CD14-positive monocyte (primary cell): ENCODE measurements around the gene KDM2A. TPM values are rescaled to one million over a fixed set of nuclear protein-coding genes. Genes with fewer than 3 reads are reported as not detected.

Source experiments
- DNase-seq, 3 donors: peaks; one replicate each; pipeline ENCODE4 v3.0.0-alpha.2; 2011 to 2022
- H2AFZ ChIP-seq: 2 replicates; pipeline ENCODE4 v1.6.0; 2012; ENCODE audit warnings: mild to moderate bottlenecking, low read depth, low read length, inconsistent platforms; ENCODE audit not compliant: insufficient read depth, poor library complexity, severe bottlenecking
- H3K27ac ChIP-seq, 2 donors: 1 replicate in 1 of 2; 2 replicates in 1 of 2; pipeline ENCODE4 v1.5.1; 2012 to 2013; ENCODE audit warnings: low read length in 2 of 2, control low read depth in 1 of 2, inconsistent platforms in 1 of 2, low read depth in 1 of 2, mild to moderate bottlenecking in 1 of 2
- H3K27me3 ChIP-seq, 2 donors: one replicate each; pipeline versions ENCODE4 v1.6.0 to v1.6.1; 2011 to 2013; ENCODE audit warnings: low read length in 2 of 2; ENCODE audit not compliant: control insufficient read depth in 2 of 2, insufficient read depth in 2 of 2
- H3K36me3 ChIP-seq, 2 donors: replicated peaks in 1 of 2; 1 replicate in 1 of 2; 2 replicates in 1 of 2; pipeline versions ENCODE4 v1.5.1 to v1.6.1; 2012 to 2013; ENCODE audit warnings: low read length in 2 of 2, control low read depth in 1 of 2, inconsistent platforms in 1 of 2, mild to moderate bottlenecking in 1 of 2; ENCODE audit not compliant: insufficient read depth in 2 of 2, control insufficient read depth in 1 of 2
- H3K4me1 ChIP-seq, 2 donors: 1 replicate in 1 of 2; 2 replicates in 1 of 2; pipeline versions ENCODE4 v1.5.1 to v1.6.1; 2012 to 2013; ENCODE audit warnings: low read length in 2 of 2, control low read depth in 1 of 2, inconsistent platforms in 1 of 2, mild to moderate bottlenecking in 1 of 2, moderate library complexity in 1 of 2; ENCODE audit not compliant: insufficient read depth in 2 of 2, control insufficient read depth in 1 of 2
- H3K4me2 ChIP-seq: replicated peaks from 2 replicates; pipeline ENCODE3; 2012; ENCODE audit warnings: low read length, moderate library complexity, mild to moderate bottlenecking; ENCODE audit not compliant: poor library complexity, severe bottlenecking; ENCODE audit errors: extremely low read depth
- H3K4me3 ChIP-seq, 3 experiments: fragments of 200-600 bp in 1 of 3; sonication (generic) in 1 of 3; replicated peaks in 1 of 3; 1 replicate in 2 of 3; 2 replicates in 1 of 3; pipeline ENCODE4 v1.5.1; 2011 to 2013; ENCODE audit warnings: low read length in 3 of 3, mild to moderate bottlenecking in 3 of 3, control low read depth in 2 of 3, low read depth in 2 of 3, inconsistent platforms in 1 of 3, moderate library complexity in 1 of 3
- H3K79me2 ChIP-seq: 2 replicates; pipeline ENCODE4 v1.6.0; 2012; ENCODE audit warnings: mild to moderate bottlenecking, control low read depth, inconsistent platforms, low read length, moderate library complexity; ENCODE audit not compliant: insufficient read depth
- H3K9ac ChIP-seq: 2 replicates; pipeline ENCODE4 v1.6.0; 2017; ENCODE audit warnings: low read length, mild to moderate bottlenecking; ENCODE audit not compliant: insufficient read depth, poor library complexity, severe bottlenecking
- H3K9me3 ChIP-seq, 2 donors: replicated peaks in 1 of 2; 1 replicate in 1 of 2; 2 replicates in 1 of 2; pipeline versions ENCODE4 v1.5.1 to v1.6.1; 2012 to 2013; ENCODE audit warnings: low read length in 2 of 2, control low read depth in 1 of 2; ENCODE audit not compliant: control insufficient read depth in 1 of 2, insufficient read depth in 1 of 2
- H4K20me1 ChIP-seq: 2 replicates; pipeline ENCODE4 v1.6.0; 2012; ENCODE audit warnings: mild to moderate bottlenecking, low read length, control low read depth, moderate library complexity; ENCODE audit not compliant: insufficient read depth
- H3K27ac Mint-ChIP-seq, 7 donors: one replicate each; pipeline ENCODE4 v1.8.0; 2020; ENCODE audit warnings: mild to moderate bottlenecking in 7 of 7, mixed read lengths in 7 of 7, moderate library complexity in 6 of 7, inconsistent platforms in 2 of 7
- H3K27me3 Mint-ChIP-seq, 3 donors: one replicate each; pipeline ENCODE4 v1.8.0; 2021 to 2022; ENCODE audit warnings: low read depth in 3 of 3, mild to moderate bottlenecking in 3 of 3, mixed read lengths in 3 of 3, moderate library complexity in 3 of 3, inconsistent platforms in 1 of 3
- H3K36me3 Mint-ChIP-seq, 2 donors: one replicate each; pipeline ENCODE4 v1.8.0; 2020; ENCODE audit warnings: mixed read lengths in 2 of 2, inconsistent platforms in 1 of 2, mild to moderate bottlenecking in 1 of 2
- H3K4me1 Mint-ChIP-seq: one replicate; pipeline ENCODE4 v1.8.0; 2020; ENCODE audit warnings: mild to moderate bottlenecking, mixed read lengths
- H3K4me3 Mint-ChIP-seq, 2 donors: one replicate each; pipeline ENCODE4 v1.8.0; 2020; ENCODE audit warnings: mild to moderate bottlenecking in 2 of 2, mixed read lengths in 2 of 2, moderate library complexity in 1 of 2
- H3K9me3 Mint-ChIP-seq, 7 donors: one replicate each; pipeline ENCODE4 v1.8.0; 2020 to 2022; ENCODE audit warnings: mixed read lengths in 7 of 7, mild to moderate bottlenecking in 6 of 7, moderate library complexity in 6 of 7, inconsistent platforms in 2 of 7
- WGBS: methylation state at CpG from one replicate; pipeline ENCODE4 v1.1.5; 2013; ENCODE audit warnings: missing lambda C conversion rate; ENCODE audit not compliant: insufficient coverage; 5-methylcytosine and 5-hydroxymethylcytosine counted together
- intact Hi-C, 2 donors: fragments of 100-400 bp; cut with micrococcal nuclease; formaldehyde crosslinking; loops; one replicate each; pipeline versions ENCODE4 v1.15.0 to v1.15.1; 2023
- polyA plus RNA-seq, 3 donors: library from polyadenylated mRNA; depleted of rRNA in 1 of 3; unstranded in 2 of 3; stranded (reverse) in 1 of 3; fragments of 300-500 nt in 2 of 3; fragments of >200 nt in 1 of 3; fragmentation: Illumina TruSeq in 2 of 3; gene quantifications; 1 replicate in 2 of 3; 2 replicates in 1 of 3; pipeline ENCODE4 v1.2.3, GENCODE V29; 2012 to 2021
- TF ChIP-seq, protein P1 (sequence below): fragments of 200-600 bp; IDR thresholded peaks from one replicate; pipeline ENCODE4 v1.8.0; 2022; ENCODE audit warnings: antibody characterized with exemption, mild to moderate bottlenecking

KDM2A gene
- polyA plus RNA-seq, 3 donors, result 2.6 to 98.9 (median 3.9) TPM

DNA sequence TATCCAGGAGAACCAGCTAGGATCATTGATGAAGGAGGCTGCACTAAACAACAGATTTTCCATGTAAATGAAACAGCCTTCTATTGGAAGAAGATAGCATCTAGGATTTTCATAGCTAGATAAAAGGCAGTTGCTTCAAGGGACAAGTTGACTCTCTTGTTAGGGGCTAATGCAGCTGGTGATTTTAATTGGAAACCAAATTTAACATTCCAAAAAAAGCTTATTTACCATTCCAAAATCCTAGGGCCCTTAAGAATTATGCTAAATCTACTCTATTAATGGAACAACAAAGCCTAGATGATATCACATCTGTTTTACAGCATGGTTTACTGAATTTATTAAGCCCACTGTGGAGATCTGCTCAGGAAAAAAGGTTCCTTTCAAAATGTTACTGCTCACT is 80.7 kb downstream of the KDM2A start:
- Histone ChIP-seq H3K4me3 (no peak overlapping the region), H3K9ac (no peak overlapping the region), H3K79me2 (peaks cover 37% of the 10 kb centered on the region), H3K4me1 (peaks cover 24 to 28% of the 10 kb centered on the region in 2 donors), H3K9me3 (no peaks in the 10 kb centered on the region), H3K36me3 (peaks cover 40 to 64% of the 10 kb centered on the region in 2 donors), H3K4me2 (no peak overlapping the region), H2AFZ (no peak overlapping the region), H3K27ac (peak overlapping the region in 1 of 2 donors; percentile 12), H3K27me3 (no peaks in the 10 kb centered on the region), H4K20me1 (peaks cover 89% of the 10 kb centered on the region)
- Mint-ChIP-seq H3K4me1 (peaks cover 26% of the 10 kb centered on the region), H3K9me3 (peaks cover 0 to 2% (median 0%) of the 10 kb centered on the region in 7 donors), H3K36me3 (peaks cover 42 to 61% of the 10 kb centered on the region in 2 donors), H3K27ac (peak overlapping the region in 2 of 7 donors; percentile 7 to 52), H3K27me3 (peaks cover 0 to 2% (median 0%) of the 10 kb centered on the region in 3 donors), H3K4me3 (no peak overlapping the region)
- TF ChIP-seq, protein P1, sequence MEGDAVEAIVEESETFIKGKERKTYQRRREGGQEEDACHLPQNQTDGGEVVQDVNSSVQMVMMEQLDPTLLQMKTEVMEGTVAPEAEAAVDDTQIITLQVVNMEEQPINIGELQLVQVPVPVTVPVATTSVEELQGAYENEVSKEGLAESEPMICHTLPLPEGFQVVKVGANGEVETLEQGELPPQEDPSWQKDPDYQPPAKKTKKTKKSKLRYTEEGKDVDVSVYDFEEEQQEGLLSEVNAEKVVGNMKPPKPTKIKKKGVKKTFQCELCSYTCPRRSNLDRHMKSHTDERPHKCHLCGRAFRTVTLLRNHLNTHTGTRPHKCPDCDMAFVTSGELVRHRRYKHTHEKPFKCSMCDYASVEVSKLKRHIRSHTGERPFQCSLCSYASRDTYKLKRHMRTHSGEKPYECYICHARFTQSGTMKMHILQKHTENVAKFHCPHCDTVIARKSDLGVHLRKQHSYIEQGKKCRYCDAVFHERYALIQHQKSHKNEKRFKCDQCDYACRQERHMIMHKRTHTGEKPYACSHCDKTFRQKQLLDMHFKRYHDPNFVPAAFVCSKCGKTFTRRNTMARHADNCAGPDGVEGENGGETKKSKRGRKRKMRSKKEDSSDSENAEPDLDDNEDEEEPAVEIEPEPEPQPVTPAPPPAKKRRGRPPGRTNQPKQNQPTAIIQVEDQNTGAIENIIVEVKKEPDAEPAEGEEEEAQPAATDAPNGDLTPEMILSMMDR, result no peak
- DNase-seq, result no peak
- intact Hi-C loops, result no loop called here

- Mint-ChIP-seq H3K4me1 (peaks cover 4% of the 10 kb centered on the region), H3K27me3 (peaks cover 0 to 2% (median 0%) of the 10 kb centered on the region in 3 donors), H3K9me3 (peaks cover 0 to 2% (median 0%) of the 10 kb centered on the region in 7 donors), H3K4me3 (no peak overlapping the region), H3K36me3 (peaks cover 46 to 76% of the 10 kb centered on the region in 2 donors), H3K27ac (peak overlapping the region in 2 of 7 donors; percentile 5 to 53)
- peak overlapping the region in 1 of 2 donors; percentile 5 for H3K27ac ChIP-seq
- no peaks in the 10 kb centered on the region for H3K27me3 ChIP-seq
- H3K9me3 ChIP-seq, result no peaks in the 10 kb centered on the region
- 78% methylated on average over 3 of the region's 3 CpGs for WGBS
- H2AFZ ChIP-seq, result no peak overlapping the region
- H3K9ac ChIP-seq, result no peak overlapping the region
- DNase-seq, result no peak
- peaks cover 87% of the 10 kb centered on the region for H4K20me1 ChIP-seq
- intact Hi-C loops, result no loop called here
- peaks cover 40% of the 10 kb centered on the region for H3K79me2 ChIP-seq
- H3K4me2 ChIP-seq, result no peak overlapping the region
- TF ChIP-seq, protein P1, result no peak
- H3K4me3 ChIP-seq, result no peak overlapping the region
- H3K36me3 ChIP-seq, result peaks cover 48 to 76% of the 10 kb centered on the region in 2 donors
- peaks cover 3 to 6% of the 10 kb centered on the region in 2 donors for H3K4me1 ChIP-seq
These were observed 83.0 kb downstream of the KDM2A start for GRCh38 chr11:67202028-67202427.
